ENCODE results near the gene MCF2L.
"Not testable (repeated sequence)": the region's sequence is repeated elsewhere in the genome, so short reads cannot be mapped to it uniquely, and the experiment has no call there.

The MCF2L gene

GRCh38 chr13:113103646-113104045 is 134.6 kb downstream of the MCF2L start:
- no peak for DNase-seq (ENCODE audit: low read depth)
- no peak overlapping the region for H3K4me3 ChIP-seq (ENCODE audit: low read depth, low read length)
- TF ChIP-seq, protein P1, sequence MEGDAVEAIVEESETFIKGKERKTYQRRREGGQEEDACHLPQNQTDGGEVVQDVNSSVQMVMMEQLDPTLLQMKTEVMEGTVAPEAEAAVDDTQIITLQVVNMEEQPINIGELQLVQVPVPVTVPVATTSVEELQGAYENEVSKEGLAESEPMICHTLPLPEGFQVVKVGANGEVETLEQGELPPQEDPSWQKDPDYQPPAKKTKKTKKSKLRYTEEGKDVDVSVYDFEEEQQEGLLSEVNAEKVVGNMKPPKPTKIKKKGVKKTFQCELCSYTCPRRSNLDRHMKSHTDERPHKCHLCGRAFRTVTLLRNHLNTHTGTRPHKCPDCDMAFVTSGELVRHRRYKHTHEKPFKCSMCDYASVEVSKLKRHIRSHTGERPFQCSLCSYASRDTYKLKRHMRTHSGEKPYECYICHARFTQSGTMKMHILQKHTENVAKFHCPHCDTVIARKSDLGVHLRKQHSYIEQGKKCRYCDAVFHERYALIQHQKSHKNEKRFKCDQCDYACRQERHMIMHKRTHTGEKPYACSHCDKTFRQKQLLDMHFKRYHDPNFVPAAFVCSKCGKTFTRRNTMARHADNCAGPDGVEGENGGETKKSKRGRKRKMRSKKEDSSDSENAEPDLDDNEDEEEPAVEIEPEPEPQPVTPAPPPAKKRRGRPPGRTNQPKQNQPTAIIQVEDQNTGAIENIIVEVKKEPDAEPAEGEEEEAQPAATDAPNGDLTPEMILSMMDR (conservative IDR thresholded peaks at IDR 0.05; ENCODE audit: low read depth, low read length): no peak

DNA sequence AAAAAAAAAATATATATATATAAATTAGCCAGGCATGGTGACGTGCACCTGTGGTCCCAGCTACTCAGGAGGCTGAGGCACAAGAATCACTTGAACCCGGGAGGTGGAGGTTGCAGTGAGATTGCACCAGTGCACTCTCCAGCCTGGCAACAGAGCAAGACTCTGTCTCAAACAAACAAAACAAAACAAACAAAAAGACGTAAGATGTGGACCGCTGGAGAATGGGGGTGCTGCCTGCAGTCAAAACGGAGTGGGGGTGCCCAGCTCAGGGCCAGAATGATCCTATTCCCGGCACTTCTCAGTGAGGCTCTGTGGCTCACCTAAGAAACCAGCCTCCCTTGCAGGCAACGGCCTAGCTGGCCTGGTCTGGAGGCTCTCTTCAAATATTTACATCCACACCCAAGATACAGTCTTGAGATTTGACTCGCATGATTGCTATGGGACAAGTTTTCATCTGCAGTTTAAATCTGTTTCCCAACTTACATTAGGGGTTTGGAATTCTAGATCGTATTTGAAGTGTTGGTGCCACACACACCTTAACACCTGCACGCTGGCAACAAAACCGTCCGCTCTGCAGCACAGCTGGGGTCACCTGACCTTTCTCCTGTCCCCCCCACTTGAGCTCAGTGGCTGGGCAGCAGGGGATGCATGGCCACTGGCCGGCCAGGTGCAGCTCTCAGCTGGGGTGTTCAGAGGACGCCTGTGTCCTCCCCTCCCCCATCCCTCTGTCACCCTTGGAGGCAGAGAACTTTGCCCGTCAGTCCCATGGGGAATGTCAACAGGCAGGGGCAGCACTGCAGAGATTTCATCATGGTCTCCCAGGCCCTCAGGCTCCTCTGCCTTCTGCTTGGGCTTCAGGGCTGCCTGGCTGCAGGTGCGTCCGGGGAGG is 136.3 kb downstream of the MCF2L start, which contains the start of gene F7:
Gene F7 (plus strand): TSS at position 760 of the 889 bp plus-strand sequence. CDS start 51 bp downstream, at position 811.
- no peak for DNase-seq (ENCODE audit: low read depth)
- TF ChIP-seq, protein P1 (conservative IDR thresholded peaks at IDR 0.05; ENCODE audit: low read depth, low read length): no peak
- no peak within 1 kb of the TSS for H3K4me3 ChIP-seq (ENCODE audit: low read depth, low read length)

DNA sequence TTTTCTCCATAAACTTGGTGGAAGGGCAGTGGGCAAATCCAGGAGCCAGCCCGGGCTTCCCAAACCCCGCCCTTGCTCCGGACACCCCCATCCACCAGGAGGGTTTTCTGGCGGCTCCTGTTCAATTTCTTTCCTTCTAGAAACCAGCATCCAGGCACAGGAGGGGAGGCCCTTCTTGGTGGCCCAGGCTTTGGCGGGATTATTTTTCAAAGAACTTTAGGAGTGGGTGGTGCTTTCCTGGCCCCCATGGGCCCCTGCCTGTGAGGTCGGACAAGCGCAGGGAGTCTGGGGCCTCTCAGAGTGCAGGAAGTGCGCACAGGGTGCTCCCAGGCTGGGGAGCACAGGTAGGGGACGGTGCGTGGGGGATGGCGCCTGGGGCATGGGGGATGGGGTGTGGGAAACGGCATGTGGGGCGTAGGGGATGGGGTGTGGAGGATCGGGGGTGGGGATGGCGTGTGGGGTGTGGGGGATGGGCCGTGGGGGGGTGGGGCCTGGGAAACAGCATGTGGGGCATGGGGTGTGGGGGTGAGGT is 137.0 kb downstream of the MCF2L start:
- no peak overlapping the region for H3K4me3 ChIP-seq (ENCODE audit: low read depth, low read length)
- TF ChIP-seq, protein P1 (conservative IDR thresholded peaks at IDR 0.05; ENCODE audit: low read depth, low read length): no peak
- no peak for DNase-seq (ENCODE audit: low read depth)

- no peak for DNase-seq (ENCODE audit: low read depth)
- H3K4me3 ChIP-seq (ENCODE audit: low read depth, low read length): no peak overlapping the region
- TF ChIP-seq, protein P1 (conservative IDR thresholded peaks at IDR 0.05; ENCODE audit: low read depth, low read length): no peak
Measured at GRCh38 chr13:113106711-113107351, 137.8 kb downstream of the MCF2L start.

DNA sequence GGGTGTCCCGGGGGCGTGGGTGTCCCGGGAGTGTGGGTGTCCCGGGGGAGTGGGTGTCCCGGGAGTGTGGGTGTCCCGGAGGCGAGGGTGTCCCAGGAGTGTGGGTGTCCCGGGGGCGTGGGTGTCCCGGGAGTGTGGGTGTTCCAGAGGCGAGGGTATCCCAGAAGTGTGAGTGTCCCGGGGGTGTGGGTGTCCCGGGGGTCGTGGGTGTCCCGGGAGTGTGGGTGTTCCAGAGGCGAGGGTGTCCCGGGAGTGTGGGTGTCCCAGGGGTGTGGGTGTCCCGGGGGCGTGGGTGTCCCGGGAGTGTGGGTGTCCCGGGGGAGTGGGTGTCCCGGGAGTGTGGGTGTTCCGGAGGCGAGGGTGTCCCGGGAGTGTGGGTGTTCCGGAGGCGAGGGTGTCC is 139.5 kb downstream of the MCF2L start:
- DNase-seq (ENCODE audit: low read depth); H3K4me3 ChIP-seq (ENCODE audit: low read depth, low read length): not testable (repeated sequence)

GRCh38 chr13:113109151-113110047 is 140.4 kb downstream of the MCF2L start:
- no peak for DNase-seq (ENCODE audit: low read depth)
- TF ChIP-seq, protein P1 (conservative IDR thresholded peaks at IDR 0.05; ENCODE audit: low read depth, low read length): no peak
- H3K4me3 ChIP-seq (ENCODE audit: low read depth, low read length): no peak overlapping the region
